Upper lobe of right lung (tissue), 1 donor: ENCODE data around the gene PPA2. TPM values are rescaled to one million over a fixed set of nuclear protein-coding genes. Genes with fewer than 3 reads are reported as not detected.

ENCODE experiments used
- ATAC-seq: fragments of 200-7000 bp; cut with Tn5 transposase; one replicate; pipeline ENCODE4 v1.9.1; 2020; ENCODE audit warnings: mild to moderate bottlenecking, moderate library complexity
- DNase-seq: peaks from one replicate; pipeline ENCODE4 v3.0.0-alpha.2; 2020
- H3K27ac ChIP-seq: fragments of 200-600 bp; one replicate; pipeline ENCODE4 v1.8.0; 2022
- H3K27me3 ChIP-seq: fragments of 200-600 bp; one replicate; pipeline ENCODE4 v1.8.0; 2022; ENCODE audit warnings: mild to moderate bottlenecking
- H3K36me3 ChIP-seq: fragments of 200-600 bp; one replicate; pipeline ENCODE4 v1.8.0; 2022
- H3K4me1 ChIP-seq: fragments of 200-600 bp; one replicate; pipeline ENCODE4 v1.8.0; 2022
- H3K4me3 ChIP-seq: fragments of 200-600 bp; one replicate; pipeline ENCODE4 v1.8.0; 2022; ENCODE audit warnings: mild to moderate bottlenecking
- H3K9me3 ChIP-seq: fragments of 200-600 bp; one replicate; pipeline ENCODE4 v1.8.0; 2022
- intact Hi-C: fragments of 100-400 bp; cut with DNase I; formaldehyde crosslinking; loops from one replicate; pipeline ENCODE4 v1.11.0; 2022
- total RNA-seq: library from RNA; stranded (reverse); fragmentation: NEBNext Ultra II Directional; extraction: Animal tissue kit (Norgen Biotek cat#: 25700); gene quantifications from one replicate; pipeline ENCODE4 v1.2.1, GENCODE V29; 2021
- TF ChIP-seq, protein P1 (sequence below): fragments of 200-600 bp; IDR thresholded peaks from one replicate; pipeline ENCODE4 v1.8.0; 2022; ENCODE audit warnings: antibody characterized with exemption
- donor health status: DM: no; HTN: yes; CAD: no; lungs with severe emphysema.

Gene PPA2
- total RNA-seq, 1 donor from 2014 or later = 66.5 TPM

- Histone ChIP-seq H3K27ac (no peak overlapping the region), H3K27me3 (no peaks in the 10 kb centered on the region), H3K4me3 (no peak overlapping the region), H3K9me3 (no peaks in the 10 kb centered on the region), H3K4me1 (no peaks in the 10 kb centered on the region), H3K36me3 (no peaks in the 10 kb centered on the region)
- ATAC-seq = no peak
- no peak for DNase-seq
- TF ChIP-seq, protein P1, sequence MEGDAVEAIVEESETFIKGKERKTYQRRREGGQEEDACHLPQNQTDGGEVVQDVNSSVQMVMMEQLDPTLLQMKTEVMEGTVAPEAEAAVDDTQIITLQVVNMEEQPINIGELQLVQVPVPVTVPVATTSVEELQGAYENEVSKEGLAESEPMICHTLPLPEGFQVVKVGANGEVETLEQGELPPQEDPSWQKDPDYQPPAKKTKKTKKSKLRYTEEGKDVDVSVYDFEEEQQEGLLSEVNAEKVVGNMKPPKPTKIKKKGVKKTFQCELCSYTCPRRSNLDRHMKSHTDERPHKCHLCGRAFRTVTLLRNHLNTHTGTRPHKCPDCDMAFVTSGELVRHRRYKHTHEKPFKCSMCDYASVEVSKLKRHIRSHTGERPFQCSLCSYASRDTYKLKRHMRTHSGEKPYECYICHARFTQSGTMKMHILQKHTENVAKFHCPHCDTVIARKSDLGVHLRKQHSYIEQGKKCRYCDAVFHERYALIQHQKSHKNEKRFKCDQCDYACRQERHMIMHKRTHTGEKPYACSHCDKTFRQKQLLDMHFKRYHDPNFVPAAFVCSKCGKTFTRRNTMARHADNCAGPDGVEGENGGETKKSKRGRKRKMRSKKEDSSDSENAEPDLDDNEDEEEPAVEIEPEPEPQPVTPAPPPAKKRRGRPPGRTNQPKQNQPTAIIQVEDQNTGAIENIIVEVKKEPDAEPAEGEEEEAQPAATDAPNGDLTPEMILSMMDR = no peak
- intact Hi-C loops = no loop called here
Observed at GRCh38 chr4:105458001-105458400, 15.9 kb downstream of the PPA2 start.

GRCh38 chr4:105455998-105456397 lies 17.9 kb downstream of the PPA2 start:
- intact Hi-C loops = no loop called here
- ATAC-seq (no peak), DNase-seq (no peak)
- H3K4me1 ChIP-seq = no peaks in the 10 kb centered on the region
- H3K27me3 ChIP-seq = no peaks in the 10 kb centered on the region
- no peak overlapping the region for H3K27ac ChIP-seq
- H3K9me3 ChIP-seq = no peaks in the 10 kb centered on the region
- H3K4me3 ChIP-seq = no peak overlapping the region
- peaks cover 15% of the 10 kb centered on the region for H3K36me3 ChIP-seq
- TF ChIP-seq, protein P1 = no peak

GRCh38 chr4:105455182-105455581 lies 18.7 kb downstream of the PPA2 start:
- intact Hi-C loops = no loop called here
- Histone ChIP-seq H3K36me3 (peaks cover 17% of the 10 kb centered on the region), H3K4me3 (no peak overlapping the region), H3K27me3 (no peaks in the 10 kb centered on the region), H3K27ac (no peak overlapping the region), H3K4me1 (no peaks in the 10 kb centered on the region), H3K9me3 (no peaks in the 10 kb centered on the region)
- no peak for ATAC-seq
- no peak for DNase-seq
- TF ChIP-seq, protein P1 = no peak

GRCh38 chr4:105453550-105454205 lies 20.2 kb downstream of the PPA2 start:
- DNase-seq (no peak), ATAC-seq (no peak)
- no peaks in the 10 kb centered on the region for H3K27me3 ChIP-seq
- TF ChIP-seq, protein P1 = no peak
- peaks cover 17% of the 10 kb centered on the region for H3K36me3 ChIP-seq
- H3K27ac ChIP-seq = no peak overlapping the region
- H3K9me3 ChIP-seq = no peaks in the 10 kb centered on the region
- intact Hi-C loops = no loop called here
- no peak overlapping the region for H3K4me3 ChIP-seq
- H3K4me1 ChIP-seq = no peaks in the 10 kb centered on the region

DNA sequence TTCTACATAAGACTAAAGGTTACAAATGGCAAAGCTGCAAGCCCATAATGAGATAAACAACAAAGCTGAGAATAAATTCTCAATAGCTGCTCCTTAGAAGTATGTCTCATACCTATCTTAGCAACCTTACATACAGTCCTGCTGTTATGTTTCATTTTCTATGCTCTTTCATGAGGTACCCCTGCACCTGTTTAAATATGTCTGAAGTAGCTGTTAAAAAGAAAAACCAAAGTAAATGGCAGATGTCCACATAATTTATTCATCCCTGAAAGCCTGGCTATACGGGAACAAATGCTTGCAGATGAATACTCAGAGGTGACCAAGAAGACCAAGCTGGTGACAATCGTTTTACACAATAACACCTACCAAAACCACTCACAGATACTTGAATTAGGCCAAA lies 22.5 kb downstream of the PPA2 start:
- Histone ChIP-seq H3K27me3 (no peaks in the 10 kb centered on the region), H3K27ac (no peak overlapping the region), H3K4me3 (no peak overlapping the region), H3K4me1 (no peaks in the 10 kb centered on the region), H3K36me3 (peaks cover 27% of the 10 kb centered on the region), H3K9me3 (no peaks in the 10 kb centered on the region)
- intact Hi-C loops = no loop called here
- ATAC-seq (no peak), DNase-seq (no peak)
- TF ChIP-seq, protein P1 = no peak

DNA sequence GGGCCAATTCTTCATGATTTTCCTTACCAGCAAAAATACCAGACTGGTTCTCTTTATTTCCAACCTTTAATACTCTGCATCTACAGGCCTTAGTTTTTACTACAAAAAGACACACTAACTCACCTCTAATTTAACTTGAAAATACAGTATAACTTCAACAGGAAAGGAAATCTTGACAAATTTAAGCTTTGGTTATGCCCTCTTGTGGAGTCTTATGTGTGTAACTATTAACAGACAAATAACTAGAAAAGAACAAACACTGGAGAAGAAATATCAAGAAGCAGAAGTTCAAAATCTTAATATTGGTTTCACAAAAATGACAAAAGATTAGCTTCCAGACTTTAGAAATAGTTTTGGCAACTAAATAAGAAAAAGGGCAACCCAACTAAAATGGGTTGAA lies 33.0 kb downstream of the PPA2 start:
- no peak for ATAC-seq
- no peaks in the 10 kb centered on the region for H3K4me1 ChIP-seq
- no peak for DNase-seq
- TF ChIP-seq, protein P1 = no peak
- H3K9me3 ChIP-seq = no peaks in the 10 kb centered on the region
- no peak overlapping the region for H3K4me3 ChIP-seq
- no peak overlapping the region for H3K27ac ChIP-seq
- H3K36me3 ChIP-seq = peaks cover 46% of the 10 kb centered on the region
- intact Hi-C loops = no loop called here
- no peaks in the 10 kb centered on the region for H3K27me3 ChIP-seq
